Esophagus (tissue), 2 donors: ENCODE measurements around the gene C2orf49. TPM values are rescaled to one million over a fixed set of nuclear protein-coding genes. Genes with fewer than 3 reads are reported as not detected.

ENCODE experiments used
- H3K27ac ChIP-seq, 2 donors: one replicate each; pipeline ENCODE4 v1.5.1; 2013; ENCODE audit warnings: low read depth in 2 of 2, mild to moderate bottlenecking in 2 of 2, inconsistent platforms in 1 of 2, low read length in 1 of 2, moderate library complexity in 1 of 2
- H3K27me3 ChIP-seq, 2 donors: one replicate each; pipeline ENCODE4 v1.6.1; 2013; ENCODE audit warnings: low read length in 2 of 2, control low read depth in 1 of 2, mild to moderate bottlenecking in 1 of 2; ENCODE audit not compliant: insufficient read depth in 2 of 2, control insufficient read depth in 1 of 2
- H3K36me3 ChIP-seq, 2 donors: one replicate each; pipeline ENCODE4 v1.6.1; 2013; ENCODE audit warnings: low read length in 1 of 2; ENCODE audit not compliant: control insufficient read depth in 2 of 2, insufficient read depth in 2 of 2
- H3K4me1 ChIP-seq, 2 donors: one replicate each; pipeline ENCODE4 v1.6.1; 2013; ENCODE audit warnings: low read length in 1 of 2; ENCODE audit not compliant: control insufficient read depth in 2 of 2, insufficient read depth in 2 of 2
- H3K4me3 ChIP-seq, 2 donors: one replicate each; pipeline ENCODE4 v1.5.1; 2013; ENCODE audit warnings: low read length in 2 of 2, mild to moderate bottlenecking in 2 of 2, low read depth in 1 of 2, moderate library complexity in 1 of 2
- H3K9me3 ChIP-seq, 2 donors: one replicate each; pipeline ENCODE4 v1.6.1; 2013; ENCODE audit warnings: mild to moderate bottlenecking in 2 of 2, low read depth in 1 of 2, low read length in 1 of 2, moderate library complexity in 1 of 2; ENCODE audit not compliant: control insufficient read depth in 2 of 2, insufficient read depth in 1 of 2
- WGBS, 2 donors: extraction: QIAGEN DNeasy Blood & Tissue Kit; methylation state at CpG; one replicate each; pipeline ENCODE4 v1.1.7; 2013; 5-methylcytosine and 5-hydroxymethylcytosine counted together
- polyA plus RNA-seq, 2 donors: library from polyadenylated mRNA; stranded (reverse); fragments of 200-250 nt; gene quantifications; one replicate each; pipeline ENCODE4 v1.2.3, GENCODE V29; 2013
- donor health status: healthy with polysubstance abuse.
- donor health status: Bipolar disorder and iron deficiency.

Gene C2orf49
- polyA plus RNA-seq, 2 donors = 6.6 to 8.7 TPM

GRCh38 chr2:105328281-105329196, 8.8 kb upstream of the C2orf49 start:
- H3K27me3 ChIP-seq = no peaks in the 10 kb centered on the region
- H3K27ac ChIP-seq = peak overlapping the region; percentile 87 to 88
- peaks cover 0 to 8% of the 10 kb centered on the region in 2 donors for H3K4me1 ChIP-seq
- no peaks in the 10 kb centered on the region for H3K36me3 ChIP-seq
- no peaks in the 10 kb centered on the region for H3K9me3 ChIP-seq
- H3K4me3 ChIP-seq = peak overlapping the region; percentile 59 to 80
- WGBS, 2 donors = 21 to 23% methylated on average over 16 of the region's 16 CpGs

GRCh38 chr2:105329197-105329554, 8.2 kb upstream of the C2orf49 start:
- WGBS, 2 donors = 0 to 1% methylated on average over 17 of the region's 17 CpGs
- H3K9me3 ChIP-seq = no peaks in the 10 kb centered on the region
- H3K27me3 ChIP-seq = no peaks in the 10 kb centered on the region
- H3K4me1 ChIP-seq = peaks cover 0 to 8% of the 10 kb centered on the region in 2 donors
- peak overlapping the region; percentile 59 to 80 for H3K4me3 ChIP-seq
- no peaks in the 10 kb centered on the region for H3K36me3 ChIP-seq
- peak overlapping the region; percentile 87 to 88 for H3K27ac ChIP-seq

GRCh38 chr2:105329561-105330495, 7.5 kb upstream of the C2orf49 start, which contains the start of gene TGFBRAP1:
TGFBRAP1 (minus strand) TSS chr2:105329735; CDS start chr2:105308301, 21,434 bp downstream.
- no peaks in the 10 kb centered on the region for H3K9me3 ChIP-seq
- H3K27ac ChIP-seq = peak within 1 kb of the TSS; percentile 87 to 88
- H3K27me3 ChIP-seq = no peaks in the 10 kb centered on the region
- H3K36me3 ChIP-seq = no peaks in the 10 kb centered on the region
- peak within 1 kb of the TSS; percentile 59 to 80 for H3K4me3 ChIP-seq
- WGBS, 2 donors = 2% methylated on average over 64 to 101 of the region's 101 CpGs
- H3K4me1 ChIP-seq = peaks cover 0 to 8% of the 10 kb centered on the region in 2 donors

GRCh38 chr2:105330681-105331375, 6.5 kb upstream of the C2orf49 start:
- Histone ChIP-seq H3K27me3 (no peaks in the 10 kb centered on the region), H3K9me3 (no peaks in the 10 kb centered on the region), H3K4me3 (no peak overlapping the region), H3K27ac (peak overlapping the region; percentile 6 to 87), H3K36me3 (no peaks in the 10 kb centered on the region), H3K4me1 (peaks cover 0 to 8% of the 10 kb centered on the region in 2 donors)
- WGBS, 2 donors = 87 to 97% methylated on average over 4 of the region's 4 CpGs

- WGBS, 2 donors = 89 to 92% methylated on average over 4 of the region's 4 CpGs
- H3K36me3 ChIP-seq = no peaks in the 10 kb centered on the region
- no peaks in the 10 kb centered on the region for H3K4me1 ChIP-seq
- no peaks in the 10 kb centered on the region for H3K9me3 ChIP-seq
- H3K27me3 ChIP-seq = no peaks in the 10 kb centered on the region
- H3K4me3 ChIP-seq = no peak overlapping the region
- no peak overlapping the region for H3K27ac ChIP-seq
These were observed 3.1 kb upstream of the C2orf49 start for GRCh38 chr2:105334211-105334610.

- no peaks in the 10 kb centered on the region for H3K9me3 ChIP-seq
- no peaks in the 10 kb centered on the region for H3K27me3 ChIP-seq
- H3K36me3 ChIP-seq = peaks cover 0 to 4% of the 10 kb centered on the region in 2 donors
- no peaks in the 10 kb centered on the region for H3K4me1 ChIP-seq
- no peak overlapping the region for H3K4me3 ChIP-seq
- H3K27ac ChIP-seq = no peak overlapping the region
- 92 to 94% methylated on average over 2 of the region's 2 CpGs for WGBS, 2 donors
These were observed 1.9 kb upstream of the C2orf49 start for GRCh38 chr2:105335469-105335868.

GRCh38 chr2:105336786-105337121, 586 bp upstream of the C2orf49 start:
- Histone ChIP-seq H3K27ac (peak overlapping the region in 1 of 2 donors; percentile 98), H3K4me1 (no peaks in the 10 kb centered on the region), H3K4me3 (peak overlapping the region; percentile 59 to 69), H3K36me3 (peaks cover 3 to 4% of the 10 kb centered on the region in 2 donors), H3K9me3 (no peaks in the 10 kb centered on the region), H3K27me3 (no peaks in the 10 kb centered on the region)
- 2 to 3% methylated on average over 7 of the region's 7 CpGs for WGBS, 2 donors

- Histone ChIP-seq H3K4me3 (peak overlapping the region; percentile 59 to 69), H3K36me3 (peaks cover 3 to 5% of the 10 kb centered on the region in 2 donors), H3K27ac (peak overlapping the region; percentile 97 to 98), H3K27me3 (no peaks in the 10 kb centered on the region), H3K4me1 (no peaks in the 10 kb centered on the region), H3K9me3 (no peaks in the 10 kb centered on the region)
- 6 to 7% methylated on average over 5 of the region's 5 CpGs for WGBS, 2 donors
These were observed 663 bp downstream of the C2orf49 start for GRCh38 chr2:105338020-105338385.

- H3K4me3 ChIP-seq = no peak overlapping the region
- no peaks in the 10 kb centered on the region for H3K9me3 ChIP-seq
- H3K27me3 ChIP-seq = no peaks in the 10 kb centered on the region
- H3K36me3 ChIP-seq = peaks cover 3 to 6% of the 10 kb centered on the region in 2 donors
- 74 to 79% methylated on average over 4 of the region's 4 CpGs for WGBS, 2 donors
- no peak overlapping the region for H3K27ac ChIP-seq
- H3K4me1 ChIP-seq = no peaks in the 10 kb centered on the region
These were observed 2.1 kb downstream of the C2orf49 start for GRCh38 chr2:105339414-105339813.
